Islet precursor cell (in vitro differentiated cells): ENCODE measurements around the gene SRL.
"Not testable (repeated sequence)": the region's sequence is repeated elsewhere in the genome, so short reads cannot be mapped to it uniquely, and the experiment has no call there.

ENCODE experiments used
- DNase-seq: peaks from one replicate; pipeline ENCODE4 v3.0.0-alpha.2; 2018

SRL gene

DNA sequence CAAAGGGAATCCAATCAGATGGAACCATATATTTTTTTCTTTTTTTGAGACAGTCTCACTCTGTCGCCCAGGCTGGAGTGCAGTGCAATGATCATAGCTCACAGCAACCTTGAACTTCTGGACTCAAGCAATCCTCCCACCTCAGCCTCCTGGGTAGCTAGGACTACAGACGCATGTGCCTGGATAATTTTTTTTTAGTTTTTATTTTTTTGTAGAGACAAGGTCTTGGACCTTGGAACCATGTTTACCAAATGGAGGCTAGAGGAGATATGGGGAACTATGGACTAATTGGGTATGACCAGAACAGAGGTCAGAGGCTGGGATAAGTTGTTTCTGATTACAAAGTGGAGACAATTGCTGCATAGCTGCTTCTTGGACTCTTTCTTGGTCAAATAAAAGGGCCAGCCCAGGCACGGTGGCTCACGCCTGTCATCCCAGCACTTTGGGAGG is 84.5 kb downstream of the SRL start:
- DNase-seq: no peak

DNA sequence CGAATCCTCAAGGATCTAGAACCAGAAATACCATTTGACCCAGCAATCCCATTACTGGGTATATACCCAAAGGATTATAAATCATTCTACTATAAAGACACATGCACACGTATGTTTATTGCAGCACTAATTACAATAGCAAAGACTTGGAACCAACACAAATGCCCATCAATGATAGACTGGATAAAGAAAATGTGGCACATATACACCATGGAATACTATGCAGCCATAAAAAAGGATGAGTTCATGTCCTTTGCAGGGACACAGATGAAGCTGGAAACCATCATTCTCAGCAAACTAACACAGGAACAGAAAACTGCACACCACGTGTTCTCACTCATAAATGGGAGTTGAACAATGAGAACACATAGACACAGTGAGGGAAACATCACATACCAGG is 85.4 kb downstream of the SRL start:
- not testable (repeated sequence) for DNase-seq

DNA sequence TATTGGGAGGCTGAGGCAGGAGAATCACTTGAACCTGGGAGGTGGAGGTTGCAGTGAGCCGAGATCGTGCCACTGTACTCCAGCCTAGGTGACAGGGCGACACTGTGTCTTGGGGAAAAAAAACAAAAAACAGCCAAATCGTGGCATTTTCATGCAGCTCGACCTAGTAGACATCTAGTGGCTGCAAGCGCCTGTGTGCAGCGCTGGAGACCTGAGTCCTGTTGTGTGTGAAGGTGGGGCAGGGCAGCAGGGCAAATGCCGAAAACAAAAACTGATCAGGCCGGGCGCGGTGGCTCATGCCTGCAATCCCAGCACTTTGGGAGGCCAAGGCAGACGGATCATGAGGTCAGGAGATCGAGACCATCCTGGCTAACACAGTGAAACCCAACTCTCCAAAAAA is 88.5 kb downstream of the SRL start:
- not testable (repeated sequence) for DNase-seq

DNA sequence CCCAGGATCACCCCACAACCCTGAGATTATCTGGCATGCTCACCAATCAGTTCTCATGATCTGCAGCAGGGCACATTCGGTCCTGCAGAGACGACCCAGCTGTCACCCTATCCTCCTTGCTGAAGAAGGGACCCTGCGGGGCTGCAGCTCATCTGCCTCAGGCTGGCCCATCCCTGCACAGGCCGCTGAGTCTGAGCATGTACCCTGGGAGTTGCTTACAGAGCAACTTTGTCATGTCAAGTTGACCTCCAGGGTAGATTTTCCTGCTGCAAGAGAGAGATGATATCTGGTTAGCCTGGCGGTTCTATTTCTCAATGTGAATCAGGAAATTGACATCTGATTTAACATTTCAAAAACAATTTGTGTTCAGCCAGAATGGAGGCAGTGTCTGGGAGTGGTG is 89.6 kb downstream of the SRL start:
- DNase-seq: no peak

DNA sequence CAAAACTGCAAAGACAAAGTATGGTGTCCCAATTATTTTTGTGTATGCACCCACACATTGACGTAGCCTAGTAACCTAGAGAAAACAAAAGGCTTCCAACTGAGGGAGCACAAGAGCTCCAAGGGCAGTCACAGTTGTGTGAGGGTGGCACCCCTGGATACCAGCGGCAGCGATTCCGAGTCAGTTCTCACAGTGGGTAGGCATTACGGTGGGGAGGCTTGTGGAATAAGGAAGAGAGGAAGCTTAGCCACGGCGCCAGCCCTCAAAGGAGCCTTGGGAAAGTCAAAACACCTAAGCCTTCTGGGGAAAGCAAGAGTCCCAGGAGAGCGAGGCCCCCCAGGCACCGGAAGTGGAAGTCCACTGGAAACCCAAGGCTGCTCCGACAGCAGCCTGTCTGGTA is 94.6 kb downstream of the SRL start:
- DNase-seq: no peak

DNA sequence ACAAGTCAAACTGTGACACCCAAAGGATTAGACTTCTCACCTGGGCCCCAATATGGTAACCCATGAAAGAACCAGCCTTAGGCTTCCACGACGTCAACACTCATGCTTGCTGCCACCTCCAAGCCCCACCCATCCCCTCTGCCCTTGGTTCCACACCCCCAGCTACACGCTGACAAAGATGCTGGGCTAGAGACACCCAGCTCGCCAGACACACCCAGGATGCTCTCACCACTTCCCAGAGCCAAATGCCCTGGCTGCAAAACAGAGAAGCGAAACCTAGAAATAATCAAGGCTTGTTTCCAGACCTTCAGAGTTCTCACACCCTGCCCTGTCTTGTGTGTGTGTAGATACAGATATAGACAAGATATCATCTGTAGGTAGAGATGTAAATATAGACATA is 99.6 kb downstream of the SRL start:
- DNase-seq: no peak

DNA sequence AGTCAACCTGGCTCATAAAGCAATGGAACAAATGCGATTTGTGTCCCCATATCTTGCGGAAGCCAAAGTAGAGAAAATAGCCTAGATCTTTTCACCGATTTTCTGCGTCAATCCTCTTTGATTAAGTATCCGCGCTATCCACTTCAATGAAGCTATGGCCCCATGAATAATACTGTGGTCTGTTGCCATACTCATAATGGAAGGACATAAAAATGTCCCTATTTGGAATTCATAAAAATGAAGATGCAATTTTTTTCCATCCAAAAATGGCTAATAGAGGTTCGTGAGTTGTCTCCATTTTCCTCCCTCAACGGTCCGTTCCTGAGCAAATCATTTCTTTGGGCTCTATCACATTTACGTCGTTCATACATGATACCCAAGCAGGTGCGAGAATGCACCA is 100.3 kb downstream of the SRL start:
- DNase-seq: no peak

DNA sequence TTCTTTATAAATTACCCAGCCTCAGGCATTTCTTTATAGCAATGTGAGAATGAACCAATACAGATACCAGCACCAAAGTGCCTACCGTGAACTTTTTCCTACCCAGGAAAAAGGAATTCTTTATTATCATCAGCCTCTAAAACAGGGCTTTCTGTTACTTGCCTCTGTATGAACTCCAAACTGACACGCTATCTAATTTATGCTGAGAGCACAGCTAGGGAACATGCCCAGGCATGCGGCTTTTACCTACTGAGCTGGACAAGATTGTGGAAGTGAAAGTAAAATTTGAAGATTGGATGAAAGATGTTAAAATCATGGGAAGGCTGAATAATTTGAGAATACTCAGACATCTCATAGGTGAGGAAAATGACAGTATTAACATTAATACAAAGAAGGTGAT is 101.2 kb downstream of the SRL start:
- DNase-seq: no peak

DNA sequence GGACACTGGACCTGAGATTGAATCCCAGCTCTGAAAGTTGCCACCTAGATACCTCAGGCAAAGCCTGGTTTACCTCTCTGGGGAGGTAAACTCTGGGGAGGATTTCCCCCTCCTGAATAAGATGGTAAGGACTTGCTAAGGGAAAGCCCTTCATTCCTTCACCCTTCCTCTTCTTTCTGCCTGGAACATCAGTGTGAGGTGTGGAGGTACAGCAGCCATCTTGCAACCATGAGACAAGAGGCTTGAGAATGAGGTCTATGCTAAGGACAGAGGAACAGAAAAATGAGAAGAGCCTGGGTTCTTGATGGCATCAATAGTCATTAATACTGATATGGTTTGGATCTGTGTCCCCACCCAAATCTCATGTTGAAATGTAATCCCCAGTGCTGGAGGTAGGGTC is 101.9 kb downstream of the SRL start:
- DNase-seq: no peak
